GM18498 (cell line): ENCODE measurements around the gene DEFB121.
"Not testable (repeated sequence)": the region's sequence is repeated elsewhere in the genome, so short reads cannot be mapped to it uniquely, and the experiment has no call there.

Experiments used
- ATAC-seq: cut with Tn5 transposase; IDR thresholded peaks from one replicate; pipeline ENCODE4 v1.9.1; 2021; ENCODE audit warnings: mild to moderate bottlenecking, moderate library complexity; ENCODE audit not compliant: unreplicated experiment

DEFB121 gene, protein sequence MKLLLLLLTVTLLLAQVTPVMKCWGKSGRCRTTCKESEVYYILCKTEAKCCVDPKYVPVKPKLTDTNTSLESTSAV

DNA sequence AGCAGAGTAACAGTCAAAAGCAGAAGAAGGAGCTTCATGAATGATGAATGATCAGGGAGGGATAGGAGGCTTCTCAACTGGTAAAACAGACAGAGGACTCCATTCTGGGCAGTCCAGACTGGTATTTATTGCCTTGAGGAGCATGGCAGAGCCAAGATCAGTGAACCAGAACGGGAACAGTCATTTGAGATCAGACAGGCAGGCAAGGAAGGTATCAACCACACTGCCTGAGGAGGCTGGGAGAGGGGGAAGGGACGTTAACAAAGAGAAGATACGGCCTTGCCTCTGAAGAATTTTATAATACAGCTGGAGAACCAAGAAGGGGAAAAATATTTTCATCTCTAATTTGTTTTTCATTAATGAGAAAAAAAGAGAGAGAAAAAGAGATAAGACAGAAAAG, at the start of gene DEFB121:
Gene DEFB121, minus strand, starts transcription at position 101 of the 400 bp plus-strand sequence. Its CDS starts 63 bp downstream, at position 38.
- ATAC-seq: no peak

DNA sequence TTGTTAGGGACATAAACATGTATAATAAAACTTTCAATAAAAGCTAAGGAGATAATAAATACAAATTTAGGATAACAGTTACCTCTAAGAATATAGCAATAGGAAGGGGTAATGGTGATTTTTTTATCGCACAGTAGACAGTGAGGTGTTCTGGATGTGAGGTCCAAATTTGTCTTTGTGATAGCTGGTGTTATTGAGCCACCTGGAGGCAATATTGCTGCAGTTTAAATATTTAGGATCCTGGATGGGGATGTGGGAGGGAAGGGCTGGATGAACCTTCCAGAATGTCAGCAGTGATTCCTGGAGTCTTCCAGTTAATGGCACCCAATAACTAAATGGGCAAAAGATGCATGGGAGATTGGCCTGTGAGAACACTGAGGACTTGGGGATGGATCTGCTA, 48.3 kb upstream of the DEFB121 start:
- ATAC-seq: no peak

DNA sequence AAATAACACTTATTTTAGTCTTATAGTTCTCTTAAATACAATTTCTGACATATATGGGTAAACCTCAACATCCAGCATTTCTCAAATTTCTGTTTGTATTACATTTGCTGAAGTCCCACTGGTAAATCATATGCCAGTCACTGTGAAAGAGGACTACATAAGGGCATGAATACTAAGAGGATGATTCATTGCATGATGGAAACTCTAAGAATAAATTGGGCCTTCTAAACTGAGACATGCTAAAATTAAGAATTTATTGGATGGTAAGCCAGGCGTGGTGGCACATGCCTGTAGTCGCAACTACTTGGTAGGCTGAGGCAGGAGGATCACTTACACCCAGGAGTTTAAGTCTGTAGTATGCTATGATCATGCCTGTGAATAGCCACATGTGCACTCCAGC, 46.6 kb upstream of the DEFB121 start:
- no peak for ATAC-seq

DNA sequence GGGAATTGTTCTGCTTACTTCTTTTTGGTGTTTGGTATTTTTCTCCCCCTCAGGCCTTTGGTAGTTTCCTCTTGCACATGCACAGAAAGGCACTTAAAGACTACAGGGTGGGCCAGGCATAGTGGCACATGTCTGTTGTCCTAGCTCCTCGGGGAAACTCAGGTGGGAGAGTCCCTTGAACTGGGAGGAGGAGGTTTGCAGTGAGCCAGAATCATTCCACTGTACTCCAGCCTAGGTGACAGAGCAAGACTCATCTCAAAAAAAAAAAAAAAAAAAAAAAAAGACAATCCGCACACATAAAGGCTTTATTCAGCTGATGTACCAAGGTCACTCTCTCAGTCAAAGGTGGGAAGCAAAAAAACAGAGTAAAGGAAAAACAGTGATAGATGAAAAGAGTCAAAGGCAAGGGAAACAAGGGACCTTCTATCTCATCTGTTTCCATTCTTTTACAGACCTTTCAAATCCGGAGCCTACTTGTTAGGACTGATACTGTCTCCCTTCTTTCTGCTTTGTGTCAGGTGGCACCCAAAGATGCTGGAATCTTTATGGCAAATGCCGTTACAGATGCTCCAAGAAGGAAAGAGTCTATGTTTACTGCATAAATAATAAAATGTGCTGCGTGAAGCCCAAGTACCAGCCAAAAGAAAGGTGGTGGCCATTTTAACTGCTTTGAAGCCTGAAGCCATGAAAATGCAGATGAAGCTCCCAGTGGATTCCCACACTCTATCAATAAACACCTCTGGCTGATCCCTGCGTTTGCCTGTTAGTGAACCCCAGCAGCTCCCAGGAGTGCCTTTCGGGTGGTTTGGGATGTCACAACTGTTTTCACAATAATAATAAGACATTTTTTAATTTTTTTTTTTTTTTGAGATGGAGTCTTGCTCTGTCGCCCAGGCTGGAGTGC, 43.7 kb upstream of the DEFB121 start:
- no peak for ATAC-seq

DNA sequence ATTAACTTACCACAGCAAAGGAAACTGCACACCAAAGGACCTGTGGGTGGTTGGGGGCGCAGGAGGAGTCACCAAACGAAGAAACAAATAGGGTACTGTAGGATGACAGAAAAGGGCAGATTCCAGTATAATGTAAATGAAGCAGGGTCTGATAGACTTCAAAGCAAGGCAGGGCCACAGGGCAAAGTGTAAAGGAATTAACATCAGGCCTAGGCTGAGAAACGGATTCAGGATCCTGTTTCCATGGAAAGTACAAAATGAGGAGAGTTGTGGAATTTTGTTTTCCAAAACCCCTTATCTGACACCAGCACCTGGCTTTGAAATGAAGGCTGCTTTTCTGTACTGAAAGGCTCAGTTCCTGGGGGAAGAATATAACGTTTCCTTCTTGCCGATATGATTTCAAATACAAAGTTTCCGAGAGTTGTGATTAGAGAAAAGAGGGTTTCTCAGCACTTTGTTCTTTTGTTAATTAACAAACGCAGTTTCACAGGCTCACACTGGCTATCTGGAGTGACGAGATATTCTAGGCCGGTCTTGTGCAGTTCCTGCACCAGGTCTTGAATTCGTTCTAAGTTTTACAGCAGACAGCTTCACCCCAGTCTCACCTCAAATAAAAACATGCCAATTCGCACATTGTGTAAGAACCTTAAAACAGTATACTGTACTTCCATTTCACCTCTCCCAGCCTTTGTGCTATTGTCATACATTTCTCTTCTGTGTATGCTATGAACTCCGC, 40.2 kb upstream of the DEFB121 start:
- ATAC-seq: no peak

DNA sequence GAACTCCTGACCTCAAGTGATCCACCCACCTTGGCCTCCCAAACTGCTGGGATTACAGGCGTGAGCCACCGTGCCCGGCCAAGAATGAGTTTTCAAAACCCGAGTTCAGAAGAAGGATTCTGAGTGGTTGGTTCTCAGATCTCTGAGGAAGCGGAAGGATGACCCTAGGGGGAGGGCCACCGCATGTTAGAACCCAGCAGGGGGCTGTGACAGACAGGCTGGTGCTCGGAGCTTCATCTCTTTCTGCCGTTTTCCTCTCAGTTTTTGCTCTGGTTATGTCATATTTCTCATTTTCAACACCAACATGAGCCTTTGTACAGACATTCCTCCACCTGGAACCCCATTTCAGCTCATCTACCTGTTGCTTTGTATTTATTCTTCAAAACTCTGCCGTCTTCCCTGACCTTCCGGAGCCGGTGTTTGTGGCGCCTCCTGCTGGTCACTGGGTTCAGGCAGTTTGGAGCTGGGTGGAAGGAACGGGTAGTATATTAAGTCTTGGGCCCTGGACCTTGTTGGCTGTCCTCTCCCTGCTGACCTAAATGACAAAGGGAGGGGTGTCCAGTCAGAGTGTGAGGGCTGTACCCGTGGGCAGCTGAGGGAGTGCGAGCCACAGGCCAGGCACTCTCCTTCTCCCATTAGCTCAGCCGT, 34.1 kb upstream of the DEFB121 start, which contains the start of gene DEFB123:
Gene DEFB123, plus strand, starts transcription at position 621 of the 648 bp plus-strand sequence. CDS start 67 bp downstream, outside the sequence.
- ATAC-seq: no peak

DNA sequence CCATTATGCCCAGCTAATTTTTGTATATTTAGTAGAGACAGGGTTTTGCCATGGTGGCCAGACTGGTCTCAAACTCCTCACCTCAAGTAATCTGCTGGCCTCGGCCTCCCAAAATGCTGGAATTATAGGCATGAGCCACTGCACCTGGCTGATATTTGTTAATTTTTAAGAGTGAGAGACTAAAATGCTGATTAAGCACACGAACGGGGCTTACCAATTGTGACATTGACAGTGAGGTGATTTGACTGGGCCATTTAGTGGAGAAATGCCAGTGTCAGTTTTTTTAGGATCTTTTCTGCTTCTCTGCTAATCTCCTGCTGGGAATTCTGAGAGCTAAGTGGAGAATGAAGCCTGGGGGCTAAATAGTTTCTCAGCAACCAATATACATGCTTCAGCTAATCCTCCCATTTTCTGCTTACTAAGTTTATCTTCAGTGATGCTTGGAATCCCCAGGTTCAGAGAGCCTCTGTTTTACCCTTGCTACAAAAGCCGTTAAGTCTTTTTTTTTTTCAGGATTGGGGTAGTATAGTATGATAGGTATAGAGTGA, 24.6 kb upstream of the DEFB121 start:
- ATAC-seq: no peak

DNA sequence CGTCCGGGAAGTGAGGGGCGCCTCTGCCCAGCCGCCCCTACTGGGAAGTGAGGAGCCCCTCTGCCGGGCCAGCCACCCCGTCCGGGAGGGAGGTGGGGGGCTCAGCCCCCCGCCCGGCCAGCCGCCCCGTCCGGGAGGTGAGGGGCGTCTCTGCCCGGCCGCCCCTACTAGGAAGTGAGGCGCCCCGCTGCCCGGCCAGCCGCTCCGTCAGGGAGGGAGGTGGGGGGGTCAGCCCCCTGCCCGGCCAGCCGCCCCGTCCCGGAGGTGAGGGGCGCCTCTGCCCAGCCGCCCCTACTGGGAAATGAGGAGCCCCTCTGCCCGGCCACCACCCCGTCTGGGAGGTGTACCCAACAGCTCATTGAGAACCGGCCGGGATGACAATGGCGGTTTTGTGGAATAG, 21.6 kb upstream of the DEFB121 start:
- not testable (repeated sequence) for ATAC-seq

DNA sequence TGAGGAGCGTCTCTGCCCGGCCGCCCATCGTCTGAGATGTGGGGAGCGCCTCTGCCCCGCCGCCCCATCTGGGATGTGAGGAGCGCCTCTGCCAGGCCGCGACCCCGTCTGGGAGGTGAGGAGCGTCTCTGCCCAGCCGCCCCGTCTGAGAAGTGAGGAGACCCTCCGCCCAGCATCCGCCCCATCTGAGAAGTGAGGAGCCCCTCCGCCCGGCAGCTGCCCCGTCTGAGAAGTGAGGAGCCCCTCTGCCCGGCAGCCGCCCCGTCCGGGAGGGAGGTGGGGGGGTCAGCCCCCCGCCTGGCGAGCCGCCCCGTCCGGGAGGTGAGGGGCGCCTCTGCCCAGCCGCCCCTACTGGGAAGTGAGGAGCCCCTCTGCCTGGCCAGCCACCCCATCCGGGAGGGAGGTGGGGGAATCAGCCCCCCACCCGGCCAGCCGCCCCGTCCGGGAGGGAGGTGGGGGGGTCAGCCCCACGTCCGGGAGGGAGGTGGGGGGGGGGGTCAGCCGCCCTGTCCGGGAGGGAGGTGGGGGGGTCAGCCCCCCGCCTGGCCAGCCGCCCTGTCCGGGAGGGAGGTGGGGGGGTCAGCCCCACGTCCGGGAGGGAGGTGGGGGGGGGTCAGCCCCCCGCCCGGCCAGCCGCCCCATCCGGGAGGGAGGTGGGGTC, 21.0 kb upstream of the DEFB121 start:
- ATAC-seq: not testable (repeated sequence)

DNA sequence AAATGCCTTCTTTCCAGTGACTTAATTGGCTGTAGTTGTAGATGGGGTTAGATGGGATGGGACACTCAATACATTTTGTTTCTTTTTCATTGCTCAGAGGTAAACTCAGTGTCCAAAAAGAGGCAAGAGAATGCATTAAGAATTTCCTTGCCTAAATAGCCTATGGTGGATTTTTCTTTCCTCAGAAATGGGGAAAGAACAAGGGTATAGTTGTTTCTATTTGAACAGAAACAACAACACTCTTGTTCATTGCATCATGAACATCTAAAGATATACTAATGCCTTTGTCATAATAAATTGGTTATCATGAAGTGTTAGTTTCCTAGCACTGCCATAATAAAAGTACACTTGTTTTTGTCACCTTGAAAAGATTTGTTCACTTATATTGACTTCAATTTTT, 19.8 kb upstream of the DEFB121 start:
- no peak for ATAC-seq

DNA sequence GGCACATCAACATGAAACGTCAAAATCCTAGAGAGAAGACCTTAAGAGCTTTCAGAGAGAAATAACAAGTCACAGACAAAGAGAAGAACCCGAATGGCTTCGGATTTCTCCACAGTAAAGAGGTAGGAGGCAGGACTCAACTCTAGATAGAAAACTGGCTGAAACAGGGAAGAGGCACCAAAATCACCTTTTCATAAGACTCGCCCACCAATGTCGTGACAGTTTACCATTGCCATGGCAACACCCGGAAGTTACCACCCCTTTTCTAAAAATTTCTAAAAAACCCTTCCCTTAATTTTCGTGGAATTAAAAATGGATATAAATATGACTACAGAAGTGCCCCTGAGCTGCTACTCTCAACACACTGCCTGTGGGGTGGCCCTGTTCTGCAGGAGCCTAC, 12.3 kb upstream of the DEFB121 start:
- no peak for ATAC-seq

DNA sequence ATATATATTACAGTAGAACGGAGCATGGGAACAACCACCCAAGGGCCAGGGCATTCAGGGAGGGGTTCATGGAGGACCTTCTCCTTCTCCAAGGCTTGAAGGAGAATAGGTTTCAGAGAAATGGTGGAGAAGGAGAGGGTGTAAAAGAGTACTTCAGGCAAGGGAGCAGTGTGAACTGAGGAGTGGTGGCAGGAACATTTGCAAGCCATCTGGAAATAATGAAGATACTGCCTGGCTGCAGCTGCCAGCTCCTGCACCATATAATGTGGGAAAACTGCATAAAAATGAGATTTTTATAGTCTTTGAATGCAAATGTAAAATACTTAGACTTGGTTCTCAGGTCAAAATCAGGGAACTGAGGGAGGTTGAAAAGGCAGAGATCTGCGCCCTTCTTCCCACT, 9.6 kb upstream of the DEFB121 start:
- no peak for ATAC-seq

DNA sequence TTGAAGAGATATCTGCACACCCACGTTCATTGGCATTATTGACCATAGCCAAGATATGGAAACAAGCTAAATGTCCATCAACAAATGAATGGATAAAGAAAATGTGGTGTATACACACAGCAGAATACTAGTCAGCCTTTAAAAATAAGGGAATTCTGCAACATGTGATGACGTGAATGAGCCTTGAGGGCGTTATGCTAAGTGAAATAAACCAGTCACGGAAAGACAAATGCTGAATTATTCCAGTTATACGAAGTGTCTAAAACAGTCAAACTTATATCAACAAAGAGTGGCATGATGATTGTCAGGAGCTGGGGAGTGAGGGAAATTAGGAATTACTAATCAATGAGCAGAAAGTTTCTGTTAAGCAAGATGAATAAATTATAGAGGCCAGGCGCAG, 8.4 kb upstream of the DEFB121 start:
- no peak for ATAC-seq

DNA sequence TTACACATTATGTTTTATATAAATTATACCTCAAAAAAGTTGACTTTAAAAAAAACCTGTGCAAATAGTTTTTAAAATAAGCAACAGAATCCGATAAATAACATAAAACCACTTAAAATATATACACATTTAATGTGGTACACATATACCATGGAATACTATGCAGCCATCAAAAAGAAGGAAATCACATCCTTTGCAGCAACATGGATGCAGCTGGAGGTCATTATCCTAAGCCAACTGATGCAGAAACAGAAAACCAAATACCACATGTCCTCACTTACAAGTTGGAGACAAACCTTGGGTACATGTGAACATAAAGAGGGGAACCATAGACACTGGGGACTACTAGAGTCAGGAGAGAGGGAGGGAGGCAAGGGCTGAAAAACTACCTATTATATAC, 4.0 kb upstream of the DEFB121 start:
- no peak for ATAC-seq

DNA sequence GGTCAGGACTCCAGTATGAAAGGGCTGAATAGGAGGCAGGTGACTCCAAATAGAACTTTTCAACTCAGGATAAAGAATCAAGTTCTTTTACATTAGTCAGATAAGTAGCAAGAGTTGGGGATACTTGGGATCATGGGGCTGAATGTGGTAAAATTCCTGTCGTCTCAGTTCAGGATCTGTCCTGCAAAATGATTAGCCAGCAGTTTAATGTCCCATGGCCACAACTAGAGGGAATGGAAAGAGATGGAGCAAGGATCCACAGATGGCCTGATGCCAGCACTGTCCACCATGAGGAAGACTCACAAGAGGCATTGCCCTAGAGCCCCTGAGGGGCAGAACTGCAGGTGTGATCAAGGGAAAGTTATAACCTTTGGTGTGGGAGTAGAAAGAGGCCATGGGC, 2.1 kb downstream of the DEFB121 start:
- ATAC-seq: no peak

DNA sequence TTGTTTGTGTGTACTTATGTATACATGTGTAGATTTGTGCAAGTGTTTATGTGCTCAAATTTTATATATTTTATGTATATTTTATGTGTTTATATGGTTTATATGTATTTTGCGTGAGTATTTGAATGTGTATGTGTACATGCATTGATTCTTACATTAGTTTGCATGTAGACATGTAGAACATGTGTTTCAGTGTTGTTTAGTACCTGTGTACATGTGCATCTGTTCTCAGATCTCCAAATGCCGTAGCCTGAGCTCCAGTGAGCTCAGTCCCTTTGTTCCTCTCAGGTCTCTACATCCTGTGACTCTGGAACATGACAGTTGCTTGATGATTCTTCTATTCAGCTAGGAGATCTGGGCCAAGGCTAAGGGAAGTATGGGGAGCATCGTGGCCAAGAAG, 11.1 kb downstream of the DEFB121 start:
- no peak for ATAC-seq

DNA sequence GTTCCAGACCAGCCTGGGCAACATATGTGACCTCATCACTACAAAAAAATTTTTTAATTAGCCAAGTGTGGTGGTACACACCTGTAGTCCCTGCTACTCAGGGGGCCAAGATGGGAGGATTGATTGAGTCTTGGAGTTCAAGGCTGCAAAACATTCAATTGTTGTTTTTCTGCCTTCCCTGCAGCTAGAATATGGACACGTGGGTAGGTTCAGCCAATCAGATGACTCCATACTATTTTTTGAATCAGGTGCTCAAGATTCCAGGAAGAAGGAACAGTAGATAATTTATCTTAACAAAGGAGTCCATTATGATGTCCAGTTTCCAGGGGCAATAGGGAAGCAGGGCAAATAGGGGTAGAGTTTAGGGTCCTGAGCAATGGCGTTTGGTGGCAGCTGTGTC, 13.2 kb downstream of the DEFB121 start:
- ATAC-seq: no peak

DNA sequence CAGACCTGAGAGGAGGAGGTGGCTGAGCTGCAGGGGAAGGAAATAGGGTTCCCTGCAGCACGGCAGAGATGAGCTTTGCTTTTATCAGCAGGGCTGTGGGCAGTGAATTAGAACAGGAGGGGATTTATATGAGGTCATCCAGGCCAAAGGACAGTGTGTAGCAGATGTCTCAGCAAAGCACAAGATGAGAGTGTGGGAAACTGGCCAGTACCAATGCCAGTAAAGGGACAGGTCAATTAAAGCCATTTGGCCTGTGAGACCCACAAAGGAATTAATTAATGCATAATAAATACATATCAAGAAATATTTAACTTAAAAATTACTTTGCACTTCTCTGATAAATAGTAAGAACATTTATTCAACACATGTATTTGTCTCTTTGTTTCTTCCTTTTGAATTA, 15.5 kb downstream of the DEFB121 start, which contains the start of gene DEFB119:
Gene DEFB119, minus strand, starts transcription at position 101 of the 400 bp plus-strand sequence. CDS start 107 bp downstream, outside the sequence.
- ATAC-seq: no peak

DNA sequence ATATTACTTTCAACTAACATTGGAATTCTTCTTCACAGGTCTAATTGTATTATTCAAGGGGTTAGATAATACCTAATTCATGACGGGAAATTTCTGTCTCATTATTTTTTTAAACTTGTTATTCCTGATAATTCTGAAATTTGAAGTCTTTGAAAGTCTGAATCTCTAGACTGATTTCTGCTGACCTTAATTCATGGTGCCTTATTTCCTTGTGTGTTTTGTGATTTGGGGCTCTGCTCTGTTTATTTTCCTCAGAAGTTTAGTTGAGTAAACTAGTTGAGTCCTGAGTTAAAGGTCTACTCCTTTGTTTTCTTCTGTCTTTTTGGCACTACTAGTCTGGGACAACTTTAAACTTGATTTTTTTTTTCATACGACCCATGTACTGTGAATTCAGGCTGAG, 31.7 kb downstream of the DEFB121 start:
- ATAC-seq: no peak

DNA sequence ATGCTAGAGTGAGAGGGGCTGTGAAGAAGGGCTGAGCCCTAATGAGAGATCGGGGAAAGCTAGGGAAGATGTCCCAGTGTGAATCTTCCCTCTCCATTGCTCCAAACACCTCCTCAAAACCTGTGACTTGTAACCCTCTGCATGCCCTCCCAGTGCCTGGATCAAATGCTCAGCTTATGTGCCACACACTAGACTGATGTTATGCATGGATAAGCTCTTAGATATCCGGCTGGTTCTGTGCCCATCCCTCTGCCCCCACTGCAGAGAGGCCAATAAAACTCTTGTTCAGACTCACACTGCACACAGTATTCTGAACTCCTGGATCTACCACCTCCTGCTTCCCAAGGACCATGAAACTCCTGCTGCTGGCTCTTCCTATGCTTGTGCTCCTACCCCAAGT, 37.7 kb downstream of the DEFB121 start, which contains the start of gene DEFB118:
Gene DEFB118, plus strand, starts transcription at position 301 of the 400 bp plus-strand sequence. Its CDS starts 50 bp downstream, at position 351.
- ATAC-seq: no peak
